ENCODE results near the gene OBSCN.
A peak's percentile ranks its signal among the peaks of the same experiment; 100 is the strongest.

The OBSCN gene

DNA sequence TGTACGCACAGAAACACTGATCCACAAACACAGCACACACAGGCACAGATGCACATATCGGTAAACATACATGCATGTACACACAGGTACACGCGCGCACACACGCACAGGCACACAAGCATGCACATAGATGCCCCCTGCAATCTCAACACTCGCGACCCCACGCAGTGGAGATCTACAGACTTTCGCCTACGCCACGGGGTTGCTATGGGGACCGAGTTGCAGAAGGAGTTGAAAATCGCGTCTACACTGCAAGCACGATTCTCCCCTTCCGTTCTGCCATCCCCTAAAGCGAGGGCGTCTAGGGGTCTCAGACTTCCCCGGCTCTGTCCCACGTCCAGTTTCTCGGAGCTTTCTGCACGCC, 208.0 kb downstream of the OBSCN start:
- in situ Hi-C loops (cut with HindIII; ENCODE audit: low pct_unique_long_range_greater_than_20kb, low sequenced_read_pairs): no loop called here
- DNase-seq (ENCODE audit: low read depth in 1 of 2, low spot score in 1 of 2): no peak
- TF ChIP-seq JUND (IDR thresholded peaks at IDR 0.05; ENCODE audit: low read depth): no peak

GRCh38 chr1:228416217-228416933, 208.5 kb downstream of the OBSCN start, which contains the start of gene TRIM17:
TSS of gene TRIM17 (minus strand) at chr1:228416861. CDS start at chr1:228415072, 1,789 bp downstream.
- TF ChIP-seq JUND (IDR thresholded peaks at IDR 0.05; ENCODE audit: low read depth): no peak
- peak; percentile 70 to 83 for DNase-seq (ENCODE audit: low read depth in 1 of 2, low spot score in 1 of 2)
- in situ Hi-C loops (cut with HindIII; ENCODE audit: low pct_unique_long_range_greater_than_20kb, low sequenced_read_pairs): no loop called here

DNA sequence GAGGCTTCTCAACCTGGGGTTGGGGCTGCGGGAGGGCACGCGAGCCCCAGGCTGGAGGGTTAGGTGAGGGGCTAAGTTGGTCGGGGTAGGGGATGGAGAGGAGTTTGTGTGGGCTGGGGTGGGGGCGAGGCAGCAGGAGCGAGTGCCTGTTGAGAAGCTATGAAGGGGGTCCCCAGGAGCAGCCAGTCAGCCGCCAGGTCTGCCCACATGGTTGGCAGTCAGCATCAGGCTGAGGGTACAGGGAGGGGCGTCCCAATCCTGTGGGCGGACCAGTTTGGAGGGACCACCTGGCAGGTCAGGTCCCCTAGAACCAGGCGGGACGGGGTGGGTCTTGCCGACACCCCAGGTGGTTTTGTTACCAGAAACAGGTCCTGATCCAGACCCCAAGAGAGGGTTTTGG, 209.2 kb downstream of the OBSCN start:
- in situ Hi-C loops (cut with HindIII; ENCODE audit: low pct_unique_long_range_greater_than_20kb, low sequenced_read_pairs): no loop called here
- DNase-seq (ENCODE audit: low read depth in 1 of 2, low spot score in 1 of 2): no peak
- no peak for TF ChIP-seq JUND (IDR thresholded peaks at IDR 0.05; ENCODE audit: low read depth)

DNA sequence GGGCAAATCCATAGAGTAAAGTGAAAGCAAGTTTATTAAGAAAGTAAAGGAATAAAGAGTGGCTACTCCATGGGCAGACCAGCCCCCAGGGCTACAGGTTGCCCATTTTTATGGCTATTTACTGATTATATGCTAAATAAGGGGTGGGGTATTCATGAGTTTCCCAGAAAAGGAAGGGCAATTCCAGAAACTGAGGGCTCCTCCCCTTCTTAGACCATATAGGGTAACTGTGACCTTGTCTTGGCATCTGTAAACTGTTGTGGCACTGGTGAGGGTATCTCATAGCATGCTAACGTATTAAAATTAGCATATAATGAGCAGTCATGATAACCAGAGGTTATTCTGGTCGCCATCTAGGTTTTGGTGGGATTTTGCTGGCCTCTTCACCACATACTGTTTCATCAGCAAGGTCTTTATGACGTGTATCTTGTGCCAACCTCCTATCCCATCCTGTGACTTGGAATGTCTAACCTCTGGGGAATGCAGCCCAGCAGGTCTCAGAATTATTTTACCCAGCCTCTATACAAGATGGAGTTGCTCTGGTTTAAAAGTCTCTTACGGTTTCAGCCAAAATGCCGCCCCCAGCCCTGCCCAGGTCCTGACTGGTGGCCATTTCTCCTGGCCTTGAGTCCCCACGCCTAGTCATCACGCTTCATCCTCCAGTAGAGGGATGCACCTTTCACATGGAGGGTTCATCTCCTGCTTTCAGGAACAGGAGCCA, 209.8 kb downstream of the OBSCN start:
- TF ChIP-seq JUND (IDR thresholded peaks at IDR 0.05; ENCODE audit: low read depth): no peak
- DNase-seq (ENCODE audit: low read depth in 1 of 2, low spot score in 1 of 2): peak in 1 of 2 experiments; percentile 90
- in situ Hi-C loops (cut with HindIII; ENCODE audit: low pct_unique_long_range_greater_than_20kb, low sequenced_read_pairs): no loop called here

- peak in 1 of 2 experiments; percentile 85 for DNase-seq (ENCODE audit: low read depth in 1 of 2, low spot score in 1 of 2)
- in situ Hi-C loops (cut with HindIII; ENCODE audit: low pct_unique_long_range_greater_than_20kb, low sequenced_read_pairs): no loop called here
- no peak for TF ChIP-seq JUND (IDR thresholded peaks at IDR 0.05; ENCODE audit: low read depth)
Measured at GRCh38 chr1:228420968-228421826, 213.4 kb downstream of the OBSCN start.

DNA sequence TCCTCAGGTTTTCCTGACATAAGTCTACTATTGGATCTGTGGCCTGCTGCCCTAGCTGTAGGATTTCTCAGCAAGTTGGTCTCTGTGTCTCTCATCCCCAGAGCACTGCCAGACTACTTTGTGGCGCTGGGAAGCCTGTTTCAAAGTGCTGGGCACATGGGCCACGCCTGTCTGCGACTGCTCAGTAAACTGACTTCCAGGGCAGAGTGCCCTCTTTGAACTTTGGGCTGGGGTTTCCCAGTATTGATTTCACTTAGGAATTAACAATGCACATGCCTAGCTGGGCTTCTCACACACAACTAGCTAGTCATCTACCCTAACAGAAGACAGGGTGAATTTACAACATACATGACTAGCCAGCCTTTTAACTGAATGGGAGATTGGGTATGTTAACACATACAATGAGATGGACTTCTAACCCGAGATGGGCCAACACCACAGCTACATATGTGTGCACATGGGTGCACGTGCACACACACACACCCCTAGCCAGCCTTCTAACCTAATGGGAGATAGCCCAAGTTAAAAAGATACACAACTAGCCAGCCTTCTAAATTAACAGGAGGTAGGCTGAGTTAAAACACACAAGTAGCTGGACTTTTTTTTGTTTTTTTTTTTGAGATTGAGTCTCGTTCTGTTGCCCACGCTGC, 215.7 kb downstream of the OBSCN start:
- DNase-seq (ENCODE audit: low read depth in 1 of 2, low spot score in 1 of 2): no peak
- in situ Hi-C loops (cut with HindIII; ENCODE audit: low pct_unique_long_range_greater_than_20kb, low sequenced_read_pairs): no loop called here
- no peak for TF ChIP-seq JUND (IDR thresholded peaks at IDR 0.05; ENCODE audit: low read depth)

- TF ChIP-seq JUND (IDR thresholded peaks at IDR 0.05; ENCODE audit: low read depth): no peak
- DNase-seq (ENCODE audit: low read depth in 1 of 2, low spot score in 1 of 2): no peak
- in situ Hi-C loops (cut with HindIII; ENCODE audit: low pct_unique_long_range_greater_than_20kb, low sequenced_read_pairs): no loop called here
Measured at GRCh38 chr1:228424685-228425660, 217.1 kb downstream of the OBSCN start.

- in situ Hi-C loops (cut with HindIII; ENCODE audit: low pct_unique_long_range_greater_than_20kb, low sequenced_read_pairs): no loop called here
- no peak for TF ChIP-seq JUND (IDR thresholded peaks at IDR 0.05; ENCODE audit: low read depth)
- no peak for DNase-seq (ENCODE audit: low read depth in 1 of 2, low spot score in 1 of 2)
Measured at GRCh38 chr1:228426518-228427175, 218.8 kb downstream of the OBSCN start.

GRCh38 chr1:228428412-228428811, 220.6 kb downstream of the OBSCN start:
- no peak for TF ChIP-seq JUND (IDR thresholded peaks at IDR 0.05; ENCODE audit: low read depth)
- no peak for DNase-seq (ENCODE audit: low read depth in 1 of 2, low spot score in 1 of 2)
- in situ Hi-C loops (cut with HindIII; ENCODE audit: low pct_unique_long_range_greater_than_20kb, low sequenced_read_pairs): no loop called here
